ENCODE results near the gene PDXP.
A peak's percentile ranks its signal among the peaks of the same experiment; 100 is the strongest.

Gene PDXP

GRCh38 chr22:37674951-37675929, 16.7 kb downstream of the PDXP start, which contains the start of gene LGALS1:
TSS of gene LGALS1 (plus strand) at chr22:37675636. CDS start at chr22:37675703, 67 bp downstream.
- in situ Hi-C loops (cut with HindIII; ENCODE audit: low sequenced_read_pairs): no loop called here
- H3K4me3 ChIP-seq (ENCODE audit: low read depth, low read length): peak within 1 kb of the TSS; percentile 93
- DNase-seq (ENCODE audit: low read depth): peak; percentile 91
- no peak for TF ChIP-seq CTCF (IDR thresholded peaks at IDR 0.05; ENCODE audit: low read depth, low read length, missing control alignments)

DNA sequence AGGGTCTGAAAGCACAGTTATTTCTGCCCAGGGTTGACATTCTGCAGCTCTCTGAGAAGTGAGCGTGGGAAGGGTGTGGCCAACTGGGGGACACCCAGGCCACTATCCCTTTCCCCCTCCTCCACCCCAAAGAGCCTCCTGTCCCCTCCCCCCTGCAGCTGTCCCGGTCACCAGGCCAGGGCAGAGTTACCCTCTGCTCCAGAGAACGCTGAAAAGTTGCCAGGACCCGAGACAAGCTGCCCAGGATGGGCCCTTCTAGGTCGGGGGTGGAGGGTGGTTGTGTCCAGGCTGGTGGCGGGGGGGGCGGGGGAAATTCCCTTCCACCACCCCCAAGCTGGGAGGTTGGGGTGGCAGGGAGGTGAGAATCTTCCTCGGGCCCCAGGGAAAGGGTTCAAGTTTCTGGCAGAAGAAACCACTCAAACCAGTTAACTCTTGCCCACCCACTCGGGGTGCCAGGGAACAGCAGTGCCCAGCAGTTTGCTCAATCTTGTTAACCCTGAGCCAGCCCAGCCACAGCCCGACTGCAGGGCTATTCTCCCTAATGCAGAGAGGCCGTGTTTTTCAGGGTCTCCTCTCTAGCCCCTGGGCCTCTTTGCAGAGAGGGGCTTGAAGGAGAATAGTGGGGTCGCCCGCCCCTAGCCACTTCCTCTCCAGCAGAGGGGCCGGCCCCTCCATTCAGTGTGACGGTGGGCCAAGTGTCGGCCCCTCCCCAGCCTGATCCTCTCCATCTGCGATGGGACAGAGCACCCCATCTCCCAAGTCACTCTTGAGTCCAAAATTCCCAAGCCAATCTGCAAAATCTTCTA, 17.6 kb downstream of the PDXP start:
- in situ Hi-C loops (cut with HindIII; ENCODE audit: low sequenced_read_pairs): no loop called here
- no peak for TF ChIP-seq CTCF (IDR thresholded peaks at IDR 0.05; ENCODE audit: low read depth, low read length, missing control alignments)
- peak overlapping the region; percentile 93 for H3K4me3 ChIP-seq (ENCODE audit: low read depth, low read length)
- no peak for DNase-seq (ENCODE audit: low read depth)

GRCh38 chr22:37676736-37677492, 18.4 kb downstream of the PDXP start:
- peak; percentile 87 for DNase-seq (ENCODE audit: low read depth)
- peak overlapping the region; percentile 93 for H3K4me3 ChIP-seq (ENCODE audit: low read depth, low read length)
- TF ChIP-seq CTCF (IDR thresholded peaks at IDR 0.05; ENCODE audit: low read depth, low read length, missing control alignments): no peak
- in situ Hi-C loops (cut with HindIII; ENCODE audit: low sequenced_read_pairs): no loop called here

GRCh38 chr22:37677493-37677974, 19.0 kb downstream of the PDXP start:
- peak overlapping the region; percentile 93 for H3K4me3 ChIP-seq (ENCODE audit: low read depth, low read length)
- TF ChIP-seq CTCF (IDR thresholded peaks at IDR 0.05; ENCODE audit: low read depth, low read length, missing control alignments): no peak
- in situ Hi-C loops (cut with HindIII; ENCODE audit: low sequenced_read_pairs): no loop called here
- no peak for DNase-seq (ENCODE audit: low read depth)

GRCh38 chr22:37678372-37678771, 19.8 kb downstream of the PDXP start:
- no peak for DNase-seq (ENCODE audit: low read depth)
- H3K4me3 ChIP-seq (ENCODE audit: low read depth, low read length): peak overlapping the region; percentile 93
- in situ Hi-C loops (cut with HindIII; ENCODE audit: low sequenced_read_pairs): no loop called here
- TF ChIP-seq CTCF (IDR thresholded peaks at IDR 0.05; ENCODE audit: low read depth, low read length, missing control alignments): no peak

DNA sequence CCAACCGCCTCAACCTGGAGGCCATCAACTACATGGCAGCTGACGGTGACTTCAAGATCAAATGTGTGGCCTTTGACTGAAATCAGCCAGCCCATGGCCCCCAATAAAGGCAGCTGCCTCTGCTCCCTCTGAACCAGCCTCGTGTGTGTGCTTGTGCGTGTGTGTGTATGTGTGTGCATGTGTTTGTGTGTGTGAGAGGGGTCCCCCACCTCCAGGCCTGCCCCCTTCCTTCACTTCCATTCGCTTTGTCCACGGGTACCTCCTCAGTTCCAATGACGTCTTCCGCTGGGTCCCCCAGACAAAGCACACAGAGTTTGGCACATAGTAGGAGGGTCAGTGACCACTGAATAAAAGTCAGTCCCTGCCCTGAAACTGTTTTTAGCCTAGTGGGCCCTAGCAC, 21.1 kb downstream of the PDXP start:
- in situ Hi-C loops (cut with HindIII; ENCODE audit: low sequenced_read_pairs): no loop called here
- no peak overlapping the region for H3K4me3 ChIP-seq (ENCODE audit: low read depth, low read length)
- no peak for DNase-seq (ENCODE audit: low read depth)
- no peak for TF ChIP-seq CTCF (IDR thresholded peaks at IDR 0.05; ENCODE audit: low read depth, low read length, missing control alignments)

All from astrocyte of the cerebellum (primary cell).